Central memory CD8-positive, alpha-beta T cell (primary cell): ENCODE measurements around the gene GMFB.
A peak's percentile ranks its signal among the peaks of the same experiment; 100 is the strongest.

Experiments used
- ATAC-seq: fragments of 150-1000 bp; cut with Tn5 transposase; replicated peaks from 2 replicates; pipeline ENCODE4 v1.10.0; 2022; ENCODE audit warnings: mild to moderate bottlenecking, moderate FRiP score, moderate number of reproducible peaks; ENCODE audit not compliant: poor library complexity, severe bottlenecking; ENCODE audit errors: extremely low read depth
- DNase-seq, 2 donors: peaks; one replicate each; pipeline ENCODE4 v3.0.0; 2021; ENCODE audit warnings: low spot score in 2 of 2
- H3K27ac Mint-ChIP-seq: one replicate; pipeline ENCODE4 v1.8.0; 2022; ENCODE audit warnings: low read depth, mild to moderate bottlenecking, moderate library complexity, mixed read lengths
- H3K27me3 Mint-ChIP-seq: one replicate; pipeline ENCODE4 v1.8.0; 2022; ENCODE audit warnings: mixed read lengths
- H3K36me3 Mint-ChIP-seq: one replicate; pipeline ENCODE4 v1.8.0; 2022; ENCODE audit warnings: mild to moderate bottlenecking, moderate library complexity, mixed read lengths; ENCODE audit not compliant: insufficient read depth
- H3K4me1 Mint-ChIP-seq: one replicate; pipeline ENCODE4 v1.8.0; 2022; ENCODE audit warnings: mixed read lengths
- H3K4me3 Mint-ChIP-seq: one replicate; pipeline ENCODE4 v1.8.0; 2022; ENCODE audit warnings: mild to moderate bottlenecking, moderate library complexity, mixed read lengths
- H3K9me3 Mint-ChIP-seq: one replicate; pipeline ENCODE4 v1.8.0; 2022; ENCODE audit warnings: mixed read lengths

Gene GMFB

GRCh38 chr14:54488318-54488645, 498 bp downstream of the GMFB start:
- ATAC-seq (peak; percentile 8), DNase-seq (no peak)
- Mint-ChIP-seq H3K4me3 (peak overlapping the region; percentile 78), H3K4me1 (peaks cover 55% of the 10 kb centered on the region), H3K9me3 (no peaks in the 10 kb centered on the region), H3K27ac (peak overlapping the region; percentile 85), H3K27me3 (no peaks in the 10 kb centered on the region), H3K36me3 (peaks cover 21% of the 10 kb centered on the region)

- no peaks in the 10 kb centered on the region for H3K27me3 Mint-ChIP-seq
- ATAC-seq, result no peak
- peaks cover 60% of the 10 kb centered on the region for H3K4me1 Mint-ChIP-seq
These were observed 1.0 kb downstream of the GMFB start for GRCh38 chr14:54487771-54488170.

DNA sequence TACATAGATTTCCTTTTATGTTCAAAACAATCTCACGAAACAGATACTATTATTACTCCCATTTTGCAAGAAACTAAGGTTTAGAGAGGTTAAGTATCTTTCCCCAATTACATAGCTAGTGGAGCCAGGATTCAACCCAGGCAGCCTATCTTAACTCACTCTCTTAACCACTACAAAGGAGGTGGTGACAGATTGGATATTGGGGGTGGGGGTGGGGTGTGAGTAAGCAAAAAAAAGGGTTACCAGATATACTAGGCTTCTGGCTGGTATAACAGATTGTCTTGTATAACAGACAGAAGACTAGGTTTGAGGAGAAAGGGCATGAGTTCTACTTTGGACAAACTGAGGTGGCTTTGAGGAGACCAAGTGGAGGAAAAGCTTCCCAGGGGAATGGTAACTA, 2.1 kb downstream of the GMFB start:
- no peak for DNase-seq
- Mint-ChIP-seq H3K36me3 (peaks cover 31% of the 10 kb centered on the region), H3K4me3 (peak overlapping the region; percentile 78), H3K9me3 (no peaks in the 10 kb centered on the region), H3K27me3 (no peaks in the 10 kb centered on the region), H3K4me1 (peaks cover 62% of the 10 kb centered on the region), H3K27ac (peak overlapping the region; percentile 85)
- ATAC-seq, result no peak

More at GRCh38 chr14:54487771-54488170, 1.0 kb downstream of the GMFB start:
- H3K9me3 Mint-ChIP-seq, result no peaks in the 10 kb centered on the region
- peak overlapping the region; percentile 85 for H3K27ac Mint-ChIP-seq
- H3K36me3 Mint-ChIP-seq, result peaks cover 23% of the 10 kb centered on the region
- H3K4me3 Mint-ChIP-seq, result peak overlapping the region; percentile 78
- no peak for DNase-seq

GRCh38 chr14:54483846-54484245, 4.9 kb downstream of the GMFB start:
- Mint-ChIP-seq H3K9me3 (no peaks in the 10 kb centered on the region), H3K36me3 (peaks cover 32% of the 10 kb centered on the region), H3K4me3 (no peak overlapping the region), H3K27ac (no peak overlapping the region), H3K4me1 (peaks cover 53% of the 10 kb centered on the region), H3K27me3 (no peaks in the 10 kb centered on the region)
- DNase-seq (no peak), ATAC-seq (no peak)

DNA sequence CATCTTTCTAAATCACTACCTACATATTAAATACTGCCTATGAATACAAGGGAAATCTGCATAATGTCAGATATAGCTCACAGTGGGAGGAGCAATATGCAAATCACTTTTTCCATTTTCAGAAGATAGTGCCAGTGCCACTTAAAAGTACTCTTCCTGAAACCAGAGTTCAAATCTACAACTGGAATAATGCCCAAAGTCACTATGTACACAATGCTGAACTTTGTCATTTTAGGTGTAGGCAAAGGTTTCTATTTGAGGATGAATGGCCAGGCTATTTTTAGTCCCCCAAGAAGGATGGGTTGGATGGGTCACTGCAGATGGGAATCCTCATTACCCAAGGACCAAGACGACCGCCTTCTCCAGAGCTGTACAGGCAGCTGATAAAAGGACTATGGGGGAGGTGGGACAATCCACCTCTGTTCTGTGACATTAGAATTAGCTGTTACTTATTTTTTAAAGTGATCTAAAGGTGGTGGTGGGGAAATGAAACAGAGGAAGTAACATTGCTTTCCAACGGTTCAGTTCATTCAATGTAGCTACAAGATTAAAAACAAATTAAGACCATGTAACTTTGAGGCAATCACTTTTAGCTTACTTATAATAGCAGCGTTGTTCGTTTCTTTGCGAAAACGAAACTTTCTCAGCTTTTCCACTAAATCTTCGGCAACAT, 5.6 kb downstream of the GMFB start:
- ATAC-seq (no peak), DNase-seq (no peak)
- peaks cover 37% of the 10 kb centered on the region for H3K36me3 Mint-ChIP-seq
- no peak overlapping the region for H3K4me3 Mint-ChIP-seq
- H3K27ac Mint-ChIP-seq, result no peak overlapping the region
- no peaks in the 10 kb centered on the region for H3K9me3 Mint-ChIP-seq
- peaks cover 51% of the 10 kb centered on the region for H3K4me1 Mint-ChIP-seq
- no peaks in the 10 kb centered on the region for H3K27me3 Mint-ChIP-seq

- H3K36me3 Mint-ChIP-seq, result peaks cover 37% of the 10 kb centered on the region
- H3K4me1 Mint-ChIP-seq, result peaks cover 39% of the 10 kb centered on the region
These were observed 7.1 kb downstream of the GMFB start for GRCh38 chr14:54481695-54482094.

GRCh38 chr14:54480830-54481562, 7.8 kb downstream of the GMFB start:
- Mint-ChIP-seq H3K27ac (no peak overlapping the region), H3K27me3 (no peaks in the 10 kb centered on the region), H3K9me3 (no peaks in the 10 kb centered on the region), H3K4me1 (peaks cover 35% of the 10 kb centered on the region), H3K4me3 (no peak overlapping the region), H3K36me3 (peaks cover 43% of the 10 kb centered on the region)
- DNase-seq (no peak), ATAC-seq (no peak)

More at GRCh38 chr14:54481695-54482094, 7.1 kb downstream of the GMFB start:
- H3K9me3 Mint-ChIP-seq, result no peaks in the 10 kb centered on the region
- no peak overlapping the region for H3K27ac Mint-ChIP-seq
- no peak overlapping the region for H3K4me3 Mint-ChIP-seq
- DNase-seq (no peak), ATAC-seq (no peak)
- H3K27me3 Mint-ChIP-seq, result no peaks in the 10 kb centered on the region

DNA sequence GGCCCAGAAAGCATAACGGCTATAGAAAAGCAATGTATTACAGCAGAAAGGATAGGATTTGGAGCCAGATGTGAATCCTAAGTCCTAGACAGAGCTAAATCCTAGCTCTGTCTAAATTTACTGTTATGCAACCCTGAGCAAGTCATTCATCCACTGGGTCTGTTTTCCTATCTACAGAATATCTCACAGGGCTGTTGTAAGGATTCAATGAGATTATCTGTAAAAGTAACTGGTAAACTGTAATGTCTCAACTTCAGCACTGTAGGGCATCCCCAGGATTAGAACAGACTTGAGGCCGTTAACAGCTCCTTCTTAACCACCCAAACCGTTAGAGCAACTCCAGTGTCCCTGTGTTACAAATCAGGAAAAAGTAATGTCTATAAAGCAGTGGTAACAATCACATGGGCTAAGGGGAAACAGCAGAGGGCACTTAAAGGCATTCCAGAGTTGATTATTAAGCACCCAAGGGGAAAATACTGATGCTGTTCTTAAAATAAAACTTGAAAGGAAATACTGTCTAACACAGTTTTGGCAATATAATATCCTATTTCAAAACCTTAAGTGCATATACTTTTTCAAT, 10.1 kb downstream of the GMFB start:
- H3K36me3 Mint-ChIP-seq, result peaks cover 46% of the 10 kb centered on the region
- H3K4me1 Mint-ChIP-seq, result peaks cover 13% of the 10 kb centered on the region
- no peak overlapping the region for H3K27ac Mint-ChIP-seq
- ATAC-seq (no peak), DNase-seq (no peak)
- no peaks in the 10 kb centered on the region for H3K27me3 Mint-ChIP-seq
- H3K4me3 Mint-ChIP-seq, result no peak overlapping the region
- no peaks in the 10 kb centered on the region for H3K9me3 Mint-ChIP-seq

GRCh38 chr14:54475911-54476310, 12.9 kb downstream of the GMFB start:
- Mint-ChIP-seq H3K4me1 (peaks cover 4% of the 10 kb centered on the region), H3K9me3 (no peaks in the 10 kb centered on the region), H3K4me3 (no peak overlapping the region), H3K27ac (peak overlapping the region; percentile 47), H3K36me3 (peaks cover 31% of the 10 kb centered on the region), H3K27me3 (no peaks in the 10 kb centered on the region)
- no peak for DNase-seq
- ATAC-seq, result no peak

- no peak for ATAC-seq
- Mint-ChIP-seq H3K4me3 (no peak overlapping the region), H3K27me3 (no peaks in the 10 kb centered on the region), H3K9me3 (no peaks in the 10 kb centered on the region), H3K36me3 (peaks cover 29% of the 10 kb centered on the region), H3K27ac (peak overlapping the region; percentile 47), H3K4me1 (peaks cover 4% of the 10 kb centered on the region)
- DNase-seq, result no peak
These were observed 13.4 kb downstream of the GMFB start for GRCh38 chr14:54475187-54475899.

- Mint-ChIP-seq H3K9me3 (no peaks in the 10 kb centered on the region), H3K4me1 (peaks cover 4% of the 10 kb centered on the region), H3K27me3 (no peaks in the 10 kb centered on the region), H3K27ac (no peak overlapping the region), H3K4me3 (no peak overlapping the region), H3K36me3 (peaks cover 27% of the 10 kb centered on the region)
- ATAC-seq, result no peak
- DNase-seq, result no peak
These were observed 14.5 kb downstream of the GMFB start for GRCh38 chr14:54474232-54474793.

- Mint-ChIP-seq H3K27me3 (no peaks in the 10 kb centered on the region), H3K36me3 (peaks cover 17% of the 10 kb centered on the region), H3K4me3 (no peak overlapping the region)
These were observed 16.5 kb downstream of the GMFB start for GRCh38 chr14:54472315-54472714.

More at GRCh38 chr14:54472315-54472714, 16.5 kb downstream of the GMFB start:
- ATAC-seq (no peak), DNase-seq (no peak)
- Mint-ChIP-seq H3K27ac (no peak overlapping the region), H3K4me1 (peaks cover 4% of the 10 kb centered on the region), H3K9me3 (peaks cover 8% of the 10 kb centered on the region)
